ENCODE results near the gene WDR7. TPM values are rescaled to one million over a fixed set of nuclear protein-coding genes. Genes with fewer than 3 reads are reported as not detected.

WDR7 gene
- total RNA-seq, 4 donors from 2014 or later: 23.1 to 48.6 (median 30.3) TPM

DNA sequence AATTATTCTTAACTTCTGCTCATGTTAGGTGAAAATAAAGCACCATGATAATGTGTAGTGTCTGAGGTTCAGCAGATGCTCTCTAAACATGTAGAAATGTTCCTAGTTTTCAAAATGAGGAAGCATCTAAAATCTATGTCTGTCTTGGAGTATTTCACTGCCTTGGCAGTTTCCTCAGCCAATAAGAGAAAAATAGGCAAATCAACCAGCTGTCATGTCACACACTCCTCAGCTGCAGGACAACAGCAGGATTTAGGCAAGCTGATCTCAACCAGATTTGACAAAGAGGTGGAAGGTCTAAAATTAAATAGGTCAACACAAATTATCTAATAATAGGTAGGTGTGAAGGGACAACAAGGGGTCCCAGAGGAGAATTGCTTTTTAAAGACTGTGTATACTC is 331.6 kb downstream of the WDR7 start:
- no peak for DNase-seq (ENCODE audit: extremely low spot score)
- TF ChIP-seq EP300 (IDR thresholded peaks at IDR 0.05) (no peak), POLR2A (IDR thresholded peaks at IDR 0.05; ENCODE audit: low read depth) (no peak), POLR2AphosphoS5 (IDR thresholded peaks at IDR 0.05) (no peak)
- TF ChIP-seq, protein P1, sequence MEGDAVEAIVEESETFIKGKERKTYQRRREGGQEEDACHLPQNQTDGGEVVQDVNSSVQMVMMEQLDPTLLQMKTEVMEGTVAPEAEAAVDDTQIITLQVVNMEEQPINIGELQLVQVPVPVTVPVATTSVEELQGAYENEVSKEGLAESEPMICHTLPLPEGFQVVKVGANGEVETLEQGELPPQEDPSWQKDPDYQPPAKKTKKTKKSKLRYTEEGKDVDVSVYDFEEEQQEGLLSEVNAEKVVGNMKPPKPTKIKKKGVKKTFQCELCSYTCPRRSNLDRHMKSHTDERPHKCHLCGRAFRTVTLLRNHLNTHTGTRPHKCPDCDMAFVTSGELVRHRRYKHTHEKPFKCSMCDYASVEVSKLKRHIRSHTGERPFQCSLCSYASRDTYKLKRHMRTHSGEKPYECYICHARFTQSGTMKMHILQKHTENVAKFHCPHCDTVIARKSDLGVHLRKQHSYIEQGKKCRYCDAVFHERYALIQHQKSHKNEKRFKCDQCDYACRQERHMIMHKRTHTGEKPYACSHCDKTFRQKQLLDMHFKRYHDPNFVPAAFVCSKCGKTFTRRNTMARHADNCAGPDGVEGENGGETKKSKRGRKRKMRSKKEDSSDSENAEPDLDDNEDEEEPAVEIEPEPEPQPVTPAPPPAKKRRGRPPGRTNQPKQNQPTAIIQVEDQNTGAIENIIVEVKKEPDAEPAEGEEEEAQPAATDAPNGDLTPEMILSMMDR (IDR thresholded peaks at IDR 0.05): no peak
- H3K27ac ChIP-seq (replicated peaks in 1 of 4): no peak overlapping the region
- intact Hi-C loops (cut with DNase I): no loop called here
- H3K27me3 ChIP-seq: no peaks in the 10 kb centered on the region
- H3K36me3 ChIP-seq: no peaks in the 10 kb centered on the region
- H3K4me3 ChIP-seq: no peak overlapping the region
- peaks cover 3 to 12% (median 8%) of the 10 kb centered on the region in 4 donors for H3K4me1 ChIP-seq
- H3K9me3 ChIP-seq: no peaks in the 10 kb centered on the region

DNA sequence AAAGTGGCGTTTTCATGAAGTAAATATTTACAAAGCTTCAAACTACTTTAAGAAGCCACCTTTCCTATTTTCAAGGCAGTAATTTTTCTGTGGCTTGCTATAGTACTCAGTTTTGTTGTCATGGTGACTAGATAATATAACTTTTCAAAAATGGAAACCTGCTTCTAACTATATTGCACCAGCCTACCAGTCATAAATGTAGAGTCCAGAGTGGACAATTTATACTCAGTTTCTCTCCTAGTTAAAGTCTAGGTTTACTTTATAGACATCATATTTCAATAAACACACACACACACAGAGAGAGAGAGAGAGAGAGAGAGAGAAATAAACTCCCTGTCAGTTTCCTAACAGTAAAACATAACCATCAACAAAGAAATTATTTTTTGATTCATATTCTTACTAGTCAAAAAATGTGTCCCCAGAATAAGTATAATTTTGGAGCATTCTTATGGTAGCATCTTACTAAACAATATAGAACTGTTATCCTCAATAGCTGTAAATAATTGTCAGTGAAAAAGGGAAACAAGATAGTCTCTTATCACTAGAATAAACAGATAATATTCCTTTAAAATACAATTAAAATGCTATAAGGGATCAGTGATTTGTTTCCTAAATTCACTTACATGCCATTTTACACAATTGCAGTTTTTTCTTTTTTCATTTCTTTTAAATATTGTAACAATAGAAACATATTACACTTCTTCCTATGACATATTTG is 332.3 kb downstream of the WDR7 start:
- no peaks in the 10 kb centered on the region for H3K36me3 ChIP-seq
- intact Hi-C loops (cut with DNase I): no loop called here
- TF ChIP-seq POLR2A (IDR thresholded peaks at IDR 0.05; ENCODE audit: low read depth): no peak
- no peak for TF ChIP-seq EP300 (IDR thresholded peaks at IDR 0.05)
- WGBS: 64% methylated on average over 1 of the region's 1 CpG
- H3K9me3 ChIP-seq: no peaks in the 10 kb centered on the region
- DNase-seq (ENCODE audit: extremely low spot score): no peak
- H3K4me1 ChIP-seq: peaks cover 3 to 12% (median 8%) of the 10 kb centered on the region in 4 donors
- no peaks in the 10 kb centered on the region for H3K27me3 ChIP-seq
- no peak overlapping the region for H3K4me3 ChIP-seq
- no peak overlapping the region for H3K27ac ChIP-seq (replicated peaks in 1 of 4)

DNA sequence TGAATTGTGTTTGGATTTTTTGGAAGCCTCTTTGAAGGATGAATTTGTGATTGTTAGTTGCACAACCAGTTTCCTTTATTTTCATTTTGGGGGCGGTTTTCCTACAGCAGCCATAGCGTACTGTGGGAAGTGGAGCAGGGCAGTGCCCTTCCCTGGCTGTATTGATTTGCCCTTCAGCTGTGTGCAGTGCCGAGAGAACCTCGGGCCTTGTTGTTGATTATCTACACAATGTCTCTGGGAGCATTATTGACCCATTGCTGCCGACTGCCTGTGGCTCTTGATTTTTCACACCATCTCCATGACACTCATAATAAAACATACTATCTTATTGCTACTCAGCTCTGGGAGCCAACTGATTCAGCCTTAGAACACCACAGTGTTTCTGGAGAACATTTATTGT is 333.6 kb downstream of the WDR7 start:
- no peak overlapping the region for H3K4me3 ChIP-seq
- no peak for DNase-seq (ENCODE audit: extremely low spot score)
- no peak overlapping the region for H3K27ac ChIP-seq (replicated peaks in 1 of 4)
- H3K27me3 ChIP-seq: no peaks in the 10 kb centered on the region
- intact Hi-C loops (cut with DNase I): no loop called here
- peaks cover 3 to 12% (median 8%) of the 10 kb centered on the region in 4 donors for H3K4me1 ChIP-seq
- no peaks in the 10 kb centered on the region for H3K36me3 ChIP-seq
- no peaks in the 10 kb centered on the region for H3K9me3 ChIP-seq
- TF ChIP-seq EP300 (IDR thresholded peaks at IDR 0.05) (no peak), POLR2A (IDR thresholded peaks at IDR 0.05; ENCODE audit: low read depth) (no peak), POLR2AphosphoS5 (IDR thresholded peaks at IDR 0.05) (no peak)
- TF ChIP-seq, protein P1 (IDR thresholded peaks at IDR 0.05): no peak
- WGBS: 84% methylated on average over 5 of the region's 5 CpGs

DNA sequence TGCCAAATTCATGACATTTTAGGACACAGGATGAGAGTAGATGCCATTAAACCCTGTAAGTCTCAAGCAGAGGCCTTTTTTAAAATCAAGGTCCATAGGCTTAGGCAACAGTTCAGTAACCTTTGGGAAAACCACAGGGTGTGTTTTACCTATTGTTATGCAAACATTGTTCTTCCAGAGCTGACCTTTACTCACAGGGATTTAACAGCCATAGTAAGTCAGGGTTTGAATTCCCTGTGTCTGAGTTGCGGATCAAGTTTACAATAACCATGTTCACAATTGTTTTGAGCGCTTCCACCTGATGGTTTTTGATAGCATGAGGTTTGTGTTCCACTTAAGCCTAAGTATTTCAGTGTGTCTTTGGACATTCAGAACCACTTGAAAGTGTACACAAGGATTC is 335.7 kb downstream of the WDR7 start:
- H3K9me3 ChIP-seq: no peaks in the 10 kb centered on the region
- TF ChIP-seq EP300 (IDR thresholded peaks at IDR 0.05): no peak
- TF ChIP-seq POLR2A (IDR thresholded peaks at IDR 0.05; ENCODE audit: low read depth): no peak
- no peak for TF ChIP-seq POLR2AphosphoS5 (IDR thresholded peaks at IDR 0.05)
- TF ChIP-seq, protein P1 (IDR thresholded peaks at IDR 0.05): no peak
- 100% methylated on average over 2 of the region's 2 CpGs for WGBS

DNA sequence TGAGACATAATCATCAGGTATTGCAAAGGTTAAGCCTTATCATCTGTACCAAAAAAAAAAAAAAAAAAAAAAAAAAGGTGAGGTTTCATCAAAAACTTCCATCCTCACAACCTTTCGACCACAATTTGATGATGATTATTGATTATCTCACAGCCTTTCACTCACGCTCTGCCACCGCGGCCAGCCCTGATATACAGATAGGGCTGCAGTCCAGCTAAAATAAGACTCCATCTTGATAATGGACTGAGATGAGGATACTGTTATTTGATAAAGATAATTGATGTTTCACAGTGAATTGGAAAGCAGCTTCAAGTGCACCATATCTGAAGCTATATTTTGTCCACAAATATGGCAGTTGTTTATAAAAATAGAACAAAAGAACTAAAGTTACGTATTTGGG is 336.1 kb downstream of the WDR7 start:
- no peaks in the 10 kb centered on the region for H3K36me3 ChIP-seq
- H3K9me3 ChIP-seq: no peaks in the 10 kb centered on the region
- WGBS: 90% methylated on average over 5 of the region's 5 CpGs
- TF ChIP-seq, protein P1 (IDR thresholded peaks at IDR 0.05): no peak
- H3K4me1 ChIP-seq: peaks cover 3 to 11% (median 8%) of the 10 kb centered on the region in 4 donors
- H3K27ac ChIP-seq (replicated peaks in 1 of 4): no peak overlapping the region
- DNase-seq (ENCODE audit: extremely low spot score): no peak
- intact Hi-C loops (cut with DNase I): no loop called here
- no peaks in the 10 kb centered on the region for H3K27me3 ChIP-seq
- no peak overlapping the region for H3K4me3 ChIP-seq

More for the DNA sequence above, 335.7 kb downstream of the WDR7 start:
- intact Hi-C loops (cut with DNase I): no loop called here
- H3K36me3 ChIP-seq: no peaks in the 10 kb centered on the region
- no peak for DNase-seq (ENCODE audit: extremely low spot score)
- H3K4me1 ChIP-seq: peaks cover 3 to 12% (median 8%) of the 10 kb centered on the region in 4 donors
- no peak overlapping the region for H3K4me3 ChIP-seq
- no peaks in the 10 kb centered on the region for H3K27me3 ChIP-seq
- H3K27ac ChIP-seq (replicated peaks in 1 of 4): no peak overlapping the region
